Embryonic facial prominence (tissue), 1 donor: ENCODE data around the gene PTGDS.

Experiments
- DNase-seq: peaks from one replicate; pipeline ENCODE4 v3.0.0-alpha.2; 2016; ENCODE audit errors: extremely low spot score

The PTGDS gene

GRCh38 chr9:136973618-136974617 is 3.4 kb upstream of the PTGDS start:
- DNase-seq = no peak

GRCh38 chr9:136974817-136975535 is 2.3 kb upstream of the PTGDS start:
- no peak for DNase-seq

GRCh38 chr9:136975644-136976043 is 1.7 kb upstream of the PTGDS start:
- no peak for DNase-seq

GRCh38 chr9:136977649-136978072 is 357 bp downstream of the PTGDS start:
- no peak for DNase-seq

- no peak for DNase-seq
These were observed 965 bp downstream of the PTGDS start for GRCh38 chr9:136978073-136978864.

GRCh38 chr9:136978865-136979544 is 1.7 kb downstream of the PTGDS start:
- no peak for DNase-seq

GRCh38 chr9:136979769-136980587 is 2.7 kb downstream of the PTGDS start:
- DNase-seq = no peak

GRCh38 chr9:136980669-136981478 is 3.6 kb downstream of the PTGDS start:
- DNase-seq = no peak

- DNase-seq = no peak
These were observed 4.4 kb downstream of the PTGDS start for GRCh38 chr9:136981588-136982231.

- DNase-seq = no peak
These were observed 5.1 kb downstream of the PTGDS start, which contains the start of gene LCNL1 for GRCh38 chr9:136982232-136983051. TSS of gene LCNL1 (plus strand) at chr9:136982993. CDS start at chr9:136983587, 594 bp downstream.

- DNase-seq = no peak
These were observed 5.9 kb downstream of the PTGDS start for GRCh38 chr9:136983167-136983566.

- no peak for DNase-seq
These were observed 6.5 kb downstream of the PTGDS start for GRCh38 chr9:136983656-136984314.

- no peak for DNase-seq
These were observed 7.2 kb downstream of the PTGDS start for GRCh38 chr9:136984464-136985026.

- no peak for DNase-seq
These were observed 7.8 kb downstream of the PTGDS start for GRCh38 chr9:136985027-136985602.

GRCh38 chr9:136985853-136986252 is 8.5 kb downstream of the PTGDS start:
- no peak for DNase-seq

GRCh38 chr9:136988872-136989271 is 11.6 kb downstream of the PTGDS start:
- DNase-seq = no peak
